ENCODE data around the gene MFSD11. TPM values are rescaled to one million over a fixed set of nuclear protein-coding genes. Genes with fewer than 3 reads are reported as not detected.
A peak's percentile ranks its signal among the peaks of the same experiment; 100 is the strongest.
"Not testable (repeated sequence)": the region's sequence is repeated elsewhere in the genome, so short reads cannot be mapped to it uniquely, and the experiment has no call there.

The MFSD11 gene
- total RNA-seq, 6 donors from 2014 or later = 23.9 to 49.2 (median 34.4) TPM

- no peaks in the 10 kb centered on the region for H3K27me3 ChIP-seq
- H3K27ac ChIP-seq = no peak overlapping the region
- H3K9me3 ChIP-seq = no peaks in the 10 kb centered on the region
- no peak overlapping the region for H3K4me3 ChIP-seq
- peaks cover 53 to 80% (median 70%) of the 10 kb centered on the region in 4 donors for H3K36me3 ChIP-seq
- H3K4me1 ChIP-seq = peaks cover 21 to 38% (median 24%) of the 10 kb centered on the region in 4 donors
- WGBS, 2 donors = 96 to 98% methylated on average over 8 of the region's 8 CpGs
- DNase-seq (no peak), ATAC-seq (ENCODE audit: low FRiP score in 2 of 2) (no peak)
- TF ChIP-seq CTCF (IDR thresholded peaks at IDR 0.05) = no peak
- TF ChIP-seq EP300 (IDR thresholded peaks at IDR 0.05) = no peak
- no peak for TF ChIP-seq POLR2AphosphoS5 (IDR thresholded peaks at IDR 0.05)
- no peak for TF ChIP-seq POLR2A (IDR thresholded peaks at IDR 0.05)
These were observed 15.6 kb upstream of the MFSD11 start for GRCh38 chr17:76722279-76722678.

DNA sequence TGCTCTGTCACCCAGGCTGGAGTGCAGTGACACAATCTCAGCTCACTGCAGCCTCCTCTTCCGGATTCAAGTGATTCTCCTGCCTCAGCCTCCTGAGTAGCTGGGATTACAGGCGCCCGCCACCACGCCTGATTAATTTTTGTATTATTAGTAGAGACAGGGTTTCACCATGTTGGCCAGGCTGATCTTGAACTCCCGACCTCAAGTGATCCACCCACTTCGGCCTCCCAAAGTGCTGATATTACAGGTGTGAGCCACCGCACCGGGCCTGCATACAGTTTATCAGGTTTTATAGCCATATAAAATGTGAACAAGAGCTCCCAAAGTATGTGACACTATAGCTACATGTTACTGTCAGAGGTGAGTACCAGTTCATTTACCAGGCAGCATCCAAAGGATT, 14.9 kb upstream of the MFSD11 start:
- ATAC-seq (ENCODE audit: low FRiP score in 2 of 2); DNase-seq; H3K27me3 ChIP-seq; H3K27ac ChIP-seq; H3K9me3 ChIP-seq; H3K4me3 ChIP-seq: not testable (repeated sequence)
- peaks cover 28 to 43% (median 30%) of the 10 kb centered on the region in 4 donors for H3K4me1 ChIP-seq
- 95 to 96% methylated on average over 8 of the region's 8 CpGs for WGBS, 2 donors
- H3K36me3 ChIP-seq = peaks cover 53 to 73% (median 63%) of the 10 kb centered on the region in 4 donors

DNA sequence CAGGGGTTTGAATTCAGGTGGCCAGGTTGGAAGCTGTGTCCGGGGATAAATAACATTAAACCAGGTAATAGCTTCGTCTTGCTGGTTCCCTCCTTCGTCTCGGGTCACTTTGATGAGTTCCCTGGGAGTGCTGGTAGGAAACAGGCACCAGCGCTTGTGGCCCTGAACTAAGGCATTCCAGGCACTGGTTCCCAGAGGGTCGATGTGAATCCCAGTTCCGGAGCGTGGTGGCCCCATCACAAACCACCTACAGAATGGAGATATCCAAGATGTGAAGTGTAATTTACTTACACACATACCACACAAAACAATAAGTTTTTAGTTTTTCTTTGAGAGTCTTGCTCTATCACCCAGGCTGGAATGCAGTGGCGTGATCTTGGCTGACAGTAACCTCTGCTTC, 14.1 kb upstream of the MFSD11 start:
- WGBS, 2 donors = 96 to 97% methylated on average over 9 of the region's 9 CpGs
- ATAC-seq (ENCODE audit: low FRiP score in 2 of 2) = no peak

DNA sequence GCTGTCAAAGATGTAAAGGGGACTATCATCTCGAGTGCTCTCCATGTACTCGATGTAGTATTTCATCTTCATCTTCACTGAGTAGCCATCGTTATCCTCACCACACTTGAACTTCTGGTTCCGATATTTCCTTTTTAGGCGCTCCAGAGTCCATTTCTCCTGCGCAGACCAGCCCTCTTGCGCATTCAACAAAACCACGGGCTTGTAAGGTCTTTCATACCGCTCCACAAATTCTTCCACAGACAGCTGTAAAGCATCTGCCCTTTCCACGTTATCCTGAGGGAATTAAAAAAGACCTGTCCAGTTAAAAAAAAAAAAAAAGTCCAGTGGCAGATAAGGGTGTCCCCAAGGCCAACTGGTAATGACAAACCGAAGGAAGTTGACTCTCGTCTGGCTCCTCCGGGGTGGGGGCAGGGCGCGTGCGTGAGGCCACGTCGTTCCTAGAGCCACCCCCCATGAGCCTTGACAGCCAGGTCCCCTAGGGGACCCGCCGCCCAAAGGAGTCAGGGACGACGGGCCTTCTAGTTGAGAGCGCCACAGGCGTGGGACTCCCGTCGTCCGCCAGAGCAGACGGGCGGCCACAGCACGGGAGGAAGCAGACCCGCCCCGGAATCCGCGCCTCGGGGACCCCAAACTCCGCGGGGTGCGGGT, 12.2 kb upstream of the MFSD11 start:
- Histone ChIP-seq H3K36me3 (peaks cover 29 to 56% (median 38%) of the 10 kb centered on the region in 4 donors), H3K9me3 (no peaks in the 10 kb centered on the region)
- WGBS, 2 donors = 6 to 9% methylated on average over 20 to 32 of the region's 38 CpGs

More for the DNA sequence above, 14.1 kb upstream of the MFSD11 start:
- peaks cover 29 to 52% (median 38%) of the 10 kb centered on the region in 4 donors for H3K4me1 ChIP-seq
- no peak overlapping the region for H3K4me3 ChIP-seq
- TF ChIP-seq EP300 (IDR thresholded peaks at IDR 0.05) (no peak), POLR2AphosphoS5 (IDR thresholded peaks at IDR 0.05) (no peak), CTCF (IDR thresholded peaks at IDR 0.05) (no peak), POLR2A (IDR thresholded peaks at IDR 0.05) (no peak)
- no peaks in the 10 kb centered on the region for H3K27me3 ChIP-seq
- no peaks in the 10 kb centered on the region for H3K9me3 ChIP-seq
- H3K36me3 ChIP-seq = peaks cover 47 to 64% (median 55%) of the 10 kb centered on the region in 4 donors
- no peak for DNase-seq
- no peak overlapping the region for H3K27ac ChIP-seq

More for the DNA sequence above, 12.2 kb upstream of the MFSD11 start:
- peak overlapping the region; percentile 97 to 100 (median 99) for H3K27ac ChIP-seq
- DNase-seq (peak; percentile 88 to 94), ATAC-seq (ENCODE audit: low FRiP score in 2 of 2) (peak; percentile 63 to 77)
- peak overlapping the region; percentile 81 to 91 (median 84) for H3K4me3 ChIP-seq
- peaks cover 29 to 65% (median 43%) of the 10 kb centered on the region in 4 donors for H3K4me1 ChIP-seq
- TF ChIP-seq POLR2AphosphoS5 (IDR thresholded peaks at IDR 0.05) (peak; percentile 44 to 58), EP300 (IDR thresholded peaks at IDR 0.05) (no peak), POLR2A (IDR thresholded peaks at IDR 0.05) (peak in 1 of 4 donors; percentile 27), CTCF (IDR thresholded peaks at IDR 0.05) (peak in 1 of 6 experiments; percentile 4)
- no peaks in the 10 kb centered on the region for H3K27me3 ChIP-seq

Data from upper lobe of left lung (tissue), 6 donors.